ENCODE results near the gene RPS8. TPM values are rescaled to one million over a fixed set of nuclear protein-coding genes. Genes with fewer than 3 reads are reported as not detected.
"Not testable (repeated sequence)": the region's sequence is repeated elsewhere in the genome, so short reads cannot be mapped to it uniquely, and the experiment has no call there.

The RPS8 gene
- total and polyA plus RNA-seq, 4 donors: 258 to 891 (median 575) TPM

DNA sequence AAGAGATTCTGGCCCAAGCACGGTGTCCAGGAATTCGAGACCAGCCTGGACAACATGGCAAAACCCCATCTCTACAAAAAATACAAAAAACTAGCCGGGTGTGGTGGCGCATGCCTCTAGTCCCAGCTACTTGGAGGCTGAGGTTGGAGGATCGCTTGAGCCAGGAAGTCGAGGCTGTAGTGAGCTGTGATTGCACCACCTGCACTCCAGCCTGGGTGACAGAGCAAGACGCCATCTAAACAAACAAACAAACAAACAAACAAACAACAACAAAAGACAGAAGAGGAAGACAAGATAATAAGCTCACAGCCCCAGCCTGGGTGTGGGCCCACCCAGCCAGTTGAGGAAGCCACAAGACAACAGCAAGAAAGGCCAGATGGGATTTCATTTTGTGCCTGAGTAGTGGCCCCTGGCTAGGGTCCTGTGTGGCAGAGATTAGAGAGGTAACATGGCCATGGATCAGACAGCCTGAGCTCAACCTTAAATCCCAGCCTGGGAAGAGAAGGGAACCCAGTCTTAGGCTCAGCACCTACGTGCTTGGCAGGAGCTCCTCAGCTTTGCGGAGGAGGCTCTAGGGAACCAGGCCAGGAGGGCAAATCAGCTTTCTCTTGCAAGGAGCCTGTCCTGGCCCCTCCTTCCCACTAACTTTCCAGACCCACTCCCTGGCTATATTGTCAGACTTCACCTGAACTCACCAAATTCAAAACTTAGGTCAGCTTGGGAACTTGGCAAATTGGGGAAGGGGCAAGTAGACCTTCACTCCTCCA lies 17.6 kb downstream of the RPS8 start (continued):
- TF ChIP-seq, protein P1, sequence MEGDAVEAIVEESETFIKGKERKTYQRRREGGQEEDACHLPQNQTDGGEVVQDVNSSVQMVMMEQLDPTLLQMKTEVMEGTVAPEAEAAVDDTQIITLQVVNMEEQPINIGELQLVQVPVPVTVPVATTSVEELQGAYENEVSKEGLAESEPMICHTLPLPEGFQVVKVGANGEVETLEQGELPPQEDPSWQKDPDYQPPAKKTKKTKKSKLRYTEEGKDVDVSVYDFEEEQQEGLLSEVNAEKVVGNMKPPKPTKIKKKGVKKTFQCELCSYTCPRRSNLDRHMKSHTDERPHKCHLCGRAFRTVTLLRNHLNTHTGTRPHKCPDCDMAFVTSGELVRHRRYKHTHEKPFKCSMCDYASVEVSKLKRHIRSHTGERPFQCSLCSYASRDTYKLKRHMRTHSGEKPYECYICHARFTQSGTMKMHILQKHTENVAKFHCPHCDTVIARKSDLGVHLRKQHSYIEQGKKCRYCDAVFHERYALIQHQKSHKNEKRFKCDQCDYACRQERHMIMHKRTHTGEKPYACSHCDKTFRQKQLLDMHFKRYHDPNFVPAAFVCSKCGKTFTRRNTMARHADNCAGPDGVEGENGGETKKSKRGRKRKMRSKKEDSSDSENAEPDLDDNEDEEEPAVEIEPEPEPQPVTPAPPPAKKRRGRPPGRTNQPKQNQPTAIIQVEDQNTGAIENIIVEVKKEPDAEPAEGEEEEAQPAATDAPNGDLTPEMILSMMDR (IDR thresholded peaks at IDR 0.05; ENCODE audit: low read depth, low read length, missing input control): no peak
- TF ChIP-seq NR2F2 (IDR thresholded peaks at IDR 0.05) (no peak), RXRA (IDR thresholded peaks at IDR 0.05) (no peak), FOXA1 (IDR thresholded peaks at IDR 0.05) (no peak)
- TF ChIP-seq, protein P2, sequence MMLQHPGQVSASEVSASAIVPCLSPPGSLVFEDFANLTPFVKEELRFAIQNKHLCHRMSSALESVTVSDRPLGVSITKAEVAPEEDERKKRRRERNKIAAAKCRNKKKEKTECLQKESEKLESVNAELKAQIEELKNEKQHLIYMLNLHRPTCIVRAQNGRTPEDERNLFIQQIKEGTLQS (IDR thresholded peaks at IDR 0.05): no peak

DNA sequence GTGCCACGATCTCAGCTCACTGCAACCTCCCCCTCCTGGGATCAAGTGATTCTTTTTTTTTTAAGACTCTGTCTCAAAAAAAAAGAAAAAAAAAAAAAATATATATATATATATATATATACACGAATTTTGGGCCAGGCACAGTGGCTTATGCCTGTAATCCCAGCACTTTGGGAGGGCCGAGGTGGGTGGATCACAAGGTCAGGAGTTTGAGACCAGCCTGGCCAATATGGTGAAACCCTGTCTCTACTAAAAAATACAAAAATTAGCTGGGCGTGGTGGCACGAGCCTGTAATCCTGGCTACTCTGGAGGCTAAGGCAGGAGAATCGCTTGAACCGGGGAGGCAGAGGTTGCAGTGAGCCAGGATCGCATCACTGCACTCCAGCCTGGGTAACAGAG lies 22.5 kb downstream of the RPS8 start:
- not testable (repeated sequence) for H3K27me3 ChIP-seq (ENCODE audit: control insufficient read depth in 4 of 4, insufficient read depth in 4 of 4, low read length in 3 of 4); H3K9me3 ChIP-seq (ENCODE audit: control insufficient read depth in 4 of 4, low read length in 3 of 4); H3K4me3 ChIP-seq (ENCODE audit: low read depth in 1 of 3, low read length in 3 of 3); H3K36me3 ChIP-seq (ENCODE audit: control insufficient read depth in 4 of 4, insufficient read depth in 3 of 4, low read depth in 1 of 4, low read length in 3 of 4); H3K27ac ChIP-seq (ENCODE audit: low read depth in 1 of 2, low read length in 2 of 2); DNase-seq (ENCODE audit: low spot score); H3K9ac ChIP-seq (ENCODE audit: low read depth in 1 of 2, low read length in 2 of 2)
- WGBS: 78% methylated on average over 8 of the region's 8 CpGs
- peaks cover 2 to 12% (median 7%) of the 10 kb centered on the region in 4 donors for H3K4me1 ChIP-seq (ENCODE audit: control insufficient read depth in 4 of 4, insufficient read depth in 4 of 4, low read length in 3 of 4)

DNA sequence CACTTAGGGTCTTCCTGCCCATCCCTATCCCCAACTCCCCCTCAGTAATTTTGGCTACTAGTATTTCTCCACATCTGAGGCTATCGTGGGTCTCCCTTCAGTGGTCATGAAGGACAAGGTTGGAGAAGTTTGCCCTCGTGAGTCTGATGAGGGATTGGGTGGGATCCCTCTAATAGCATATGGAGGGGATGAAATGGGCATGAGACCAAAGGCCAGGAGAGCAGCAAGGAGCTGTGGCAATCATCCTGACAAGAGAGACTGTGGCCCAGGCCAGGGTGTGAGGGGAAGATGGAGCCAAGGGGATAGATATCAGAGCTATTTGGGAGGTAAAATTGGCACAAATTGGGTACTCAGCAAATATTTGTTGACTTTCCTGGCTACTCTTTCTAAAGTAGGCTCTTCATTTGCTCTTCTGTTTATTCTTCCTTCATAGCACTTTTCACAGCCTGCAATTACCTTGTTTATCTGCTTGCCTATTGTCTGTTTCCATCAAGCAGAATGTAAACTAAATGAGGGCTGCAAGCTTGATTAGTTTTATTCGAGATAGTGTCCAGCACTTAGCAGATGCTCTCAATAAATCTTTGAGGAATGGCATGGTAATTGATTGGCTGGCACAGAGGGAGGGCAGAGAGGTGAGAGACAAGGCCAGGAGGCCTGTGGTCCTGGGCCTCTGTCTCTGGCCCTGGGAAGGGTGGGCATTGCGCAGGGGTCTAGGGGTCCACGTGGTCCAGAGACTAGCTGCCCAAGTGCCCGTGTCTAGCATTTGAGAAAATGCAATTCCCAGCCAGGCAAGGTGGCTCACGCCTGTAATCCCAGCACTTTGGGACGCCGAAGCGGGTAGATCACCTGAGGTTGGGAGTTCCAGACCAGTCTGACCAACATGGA lies 23.4 kb downstream of the RPS8 start:
- H3K27me3 ChIP-seq (ENCODE audit: control insufficient read depth in 4 of 4, insufficient read depth in 4 of 4, low read length in 3 of 4): no peaks in the 10 kb centered on the region
- no peak overlapping the region for H3K27ac ChIP-seq (ENCODE audit: low read depth in 1 of 2, low read length in 2 of 2)
- no peak overlapping the region for H3K4me3 ChIP-seq (ENCODE audit: low read depth in 1 of 3, low read length in 3 of 3)
- H3K36me3 ChIP-seq (ENCODE audit: control insufficient read depth in 4 of 4, insufficient read depth in 3 of 4, low read depth in 1 of 4, low read length in 3 of 4): peaks cover 0 to 5% (median 3%) of the 10 kb centered on the region in 4 donors
- TF ChIP-seq FOXA1 (IDR thresholded peaks at IDR 0.05) (no peak), GABPA (IDR thresholded peaks at IDR 0.05 in 1 of 2, conservative IDR thresholded peaks at IDR 0.05 in 1 of 2) (no peak), YY1 (IDR thresholded peaks at IDR 0.05) (no peak)
- TF ChIP-seq, protein P3, sequence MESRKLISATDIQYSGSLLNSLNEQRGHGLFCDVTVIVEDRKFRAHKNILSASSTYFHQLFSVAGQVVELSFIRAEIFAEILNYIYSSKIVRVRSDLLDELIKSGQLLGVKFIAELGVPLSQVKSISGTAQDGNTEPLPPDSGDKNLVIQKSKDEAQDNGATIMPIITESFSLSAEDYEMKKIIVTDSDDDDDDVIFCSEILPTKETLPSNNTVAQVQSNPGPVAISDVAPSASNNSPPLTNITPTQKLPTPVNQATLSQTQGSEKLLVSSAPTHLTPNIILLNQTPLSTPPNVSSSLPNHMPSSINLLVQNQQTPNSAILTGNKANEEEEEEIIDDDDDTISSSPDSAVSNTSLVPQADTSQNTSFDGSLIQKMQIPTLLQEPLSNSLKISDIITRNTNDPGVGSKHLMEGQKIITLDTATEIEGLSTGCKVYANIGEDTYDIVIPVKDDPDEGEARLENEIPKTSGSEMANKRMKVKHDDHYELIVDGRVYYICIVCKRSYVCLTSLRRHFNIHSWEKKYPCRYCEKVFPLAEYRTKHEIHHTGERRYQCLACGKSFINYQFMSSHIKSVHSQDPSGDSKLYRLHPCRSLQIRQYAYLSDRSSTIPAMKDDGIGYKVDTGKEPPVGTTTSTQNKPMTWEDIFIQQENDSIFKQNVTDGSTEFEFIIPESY (IDR thresholded peaks at IDR 0.05): no peak
- TF ChIP-seq, protein P1 (IDR thresholded peaks at IDR 0.05; ENCODE audit: low read depth, low read length, missing input control): no peak
- TF ChIP-seq, protein P2 (IDR thresholded peaks at IDR 0.05): no peak
- WGBS: 87% methylated on average over 10 of the region's 10 CpGs
- no peaks in the 10 kb centered on the region for H3K9me3 ChIP-seq (ENCODE audit: control insufficient read depth in 4 of 4, low read length in 3 of 4)
- H3K4me1 ChIP-seq (ENCODE audit: control insufficient read depth in 4 of 4, insufficient read depth in 4 of 4, low read length in 3 of 4): peaks cover 2 to 12% (median 7%) of the 10 kb centered on the region in 4 donors
- no peak overlapping the region for H3K9ac ChIP-seq (ENCODE audit: low read depth in 1 of 2, low read length in 2 of 2)
- no peak for DNase-seq (ENCODE audit: low spot score)
